Mesendoderm (in vitro differentiated cells): ENCODE results near the gene KLHL11.

Source experiments
- DNase-seq: peaks from one replicate; pipeline ENCODE4 v3.0.0; 2013
- H2AK5ac ChIP-seq: 2 replicates; pipeline ENCODE4 v1.6.1; 2013; ENCODE audit warnings: low read length, inconsistent platforms
- H2BK120ac ChIP-seq: 2 replicates; pipeline ENCODE4 v1.6.1; 2013; ENCODE audit warnings: low read depth, mild to moderate bottlenecking, low read length, moderate library complexity, mixed read lengths
- H2BK15ac ChIP-seq: replicated peaks from 2 replicates; pipeline ENCODE4 v1.6.1; 2013; ENCODE audit warnings: low read depth, mild to moderate bottlenecking, moderate library complexity
- H2BK5ac ChIP-seq: 2 replicates; pipeline ENCODE4 v1.6.1; 2013; ENCODE audit warnings: low read length, inconsistent platforms
- H3K18ac ChIP-seq: 2 replicates; pipeline ENCODE4 v1.6.1; 2013; ENCODE audit warnings: mild to moderate bottlenecking, low read length, mixed read lengths
- H3K23ac ChIP-seq: one replicate; pipeline ENCODE4 v1.6.1; 2013; ENCODE audit warnings: low read length
- H3K27ac ChIP-seq: 2 replicates; pipeline ENCODE4 v1.5.1; 2013; ENCODE audit warnings: low read depth, mild to moderate bottlenecking, inconsistent platforms, low read length, moderate library complexity
- H3K27me3 ChIP-seq: 2 replicates; pipeline ENCODE4 v1.6.1; 2013; ENCODE audit warnings: low read length, control low read depth, mild to moderate bottlenecking, inconsistent platforms; ENCODE audit not compliant: insufficient read depth, poor library complexity
- H3K36me3 ChIP-seq: 2 replicates; pipeline ENCODE4 v1.6.1; 2013; ENCODE audit warnings: low read length, inconsistent platforms; ENCODE audit not compliant: control insufficient read depth, insufficient read depth
- H3K4ac ChIP-seq: one replicate; pipeline ENCODE4 v1.6.1; 2013; ENCODE audit warnings: low read depth, mild to moderate bottlenecking, low read length, moderate library complexity
- H3K4me1 ChIP-seq: 2 replicates; pipeline ENCODE4 v1.6.1; 2013; ENCODE audit warnings: low read depth, low read length, inconsistent platforms; ENCODE audit not compliant: control insufficient read depth
- H3K4me2 ChIP-seq: 2 replicates; pipeline ENCODE4 v1.6.1; 2013; ENCODE audit warnings: low read length
- H3K4me3 ChIP-seq: 2 replicates; pipeline ENCODE4 v1.5.1; 2013; ENCODE audit warnings: mild to moderate bottlenecking, low read length
- H3K56ac ChIP-seq: one replicate; pipeline ENCODE4 v1.6.1; 2013; ENCODE audit warnings: low read length
- H3K79me1 ChIP-seq: 2 replicates; pipeline ENCODE4 v1.6.1; 2013; ENCODE audit warnings: low read length, inconsistent platforms
- H3K79me2 ChIP-seq: 2 replicates; pipeline ENCODE4 v1.6.1; 2013; ENCODE audit warnings: mild to moderate bottlenecking, low read length; ENCODE audit not compliant: control insufficient read depth, insufficient read depth
- H3K9ac ChIP-seq: 2 replicates; pipeline ENCODE4 v1.6.1; 2013; ENCODE audit warnings: low read length, inconsistent platforms
- H4K5ac ChIP-seq: one replicate; pipeline ENCODE4 v1.6.1; 2013; ENCODE audit warnings: low read length
- H4K8ac ChIP-seq: one replicate; pipeline ENCODE4 v1.6.1; 2013; ENCODE audit warnings: low read depth, mild to moderate bottlenecking, control low read depth, low read length, moderate library complexity
- WGBS: extraction: QIAGEN DNeasy Blood & Tissue Kit; methylation state at CpG from one replicate; pipeline ENCODE4 v1.1.7; 2013; ENCODE audit warnings: low lambda C conversion rate, missing lambda C conversion rate; ENCODE audit not compliant: insufficient coverage; ENCODE audit errors: extremely low coverage; 5-methylcytosine and 5-hydroxymethylcytosine counted together

Gene KLHL11

GRCh38 chr17:41910701-41911391 lies 45.6 kb upstream of the KLHL11 start:
- Histone ChIP-seq H4K8ac (no peak overlapping the region), H3K4me3 (no peak overlapping the region), H3K56ac (no peak overlapping the region), H3K27me3 (no peaks in the 10 kb centered on the region), H3K79me1 (peaks cover 55% of the 10 kb centered on the region), H3K4me1 (peaks cover 27% of the 10 kb centered on the region), H3K18ac (no peak overlapping the region), H2BK15ac (no peak overlapping the region), H3K4ac (no peak overlapping the region), H3K27ac (no peak overlapping the region), H4K5ac (no peak overlapping the region), H3K23ac (no peak overlapping the region), H3K79me2 (peaks cover 61% of the 10 kb centered on the region), H2AK5ac (no peak overlapping the region), H2BK5ac (no peak overlapping the region), H3K9ac (no peak overlapping the region), H3K4me2 (no peak overlapping the region), H2BK120ac (no peak overlapping the region), H3K36me3 (peaks cover 53% of the 10 kb centered on the region)
- no peak for DNase-seq
- no CpG with 5 or more reads among the region's 13 CpGs for WGBS

GRCh38 chr17:41909088-41909487 lies 43.9 kb upstream of the KLHL11 start:
- peaks cover 43% of the 10 kb centered on the region for H3K79me2 ChIP-seq
- H4K8ac ChIP-seq = no peak overlapping the region
- H3K4me2 ChIP-seq = no peak overlapping the region
- H3K4me1 ChIP-seq = peaks cover 10% of the 10 kb centered on the region
- WGBS = no CpG with 5 or more reads among the region's 13 CpGs
- H2BK5ac ChIP-seq = no peak overlapping the region
- H3K27ac ChIP-seq = no peak overlapping the region
- DNase-seq = no peak
- no peak overlapping the region for H2BK120ac ChIP-seq
- no peak overlapping the region for H3K56ac ChIP-seq
- H3K9ac ChIP-seq = no peak overlapping the region
- H3K79me1 ChIP-seq = peaks cover 46% of the 10 kb centered on the region
- H3K23ac ChIP-seq = no peak overlapping the region
- H2BK15ac ChIP-seq = no peak overlapping the region
- H4K5ac ChIP-seq = no peak overlapping the region
- H2AK5ac ChIP-seq = no peak overlapping the region
- no peak overlapping the region for H3K4me3 ChIP-seq
- peaks cover 67% of the 10 kb centered on the region for H3K36me3 ChIP-seq
- no peak overlapping the region for H3K4ac ChIP-seq
- no peak overlapping the region for H3K18ac ChIP-seq
- no peaks in the 10 kb centered on the region for H3K27me3 ChIP-seq

DNA sequence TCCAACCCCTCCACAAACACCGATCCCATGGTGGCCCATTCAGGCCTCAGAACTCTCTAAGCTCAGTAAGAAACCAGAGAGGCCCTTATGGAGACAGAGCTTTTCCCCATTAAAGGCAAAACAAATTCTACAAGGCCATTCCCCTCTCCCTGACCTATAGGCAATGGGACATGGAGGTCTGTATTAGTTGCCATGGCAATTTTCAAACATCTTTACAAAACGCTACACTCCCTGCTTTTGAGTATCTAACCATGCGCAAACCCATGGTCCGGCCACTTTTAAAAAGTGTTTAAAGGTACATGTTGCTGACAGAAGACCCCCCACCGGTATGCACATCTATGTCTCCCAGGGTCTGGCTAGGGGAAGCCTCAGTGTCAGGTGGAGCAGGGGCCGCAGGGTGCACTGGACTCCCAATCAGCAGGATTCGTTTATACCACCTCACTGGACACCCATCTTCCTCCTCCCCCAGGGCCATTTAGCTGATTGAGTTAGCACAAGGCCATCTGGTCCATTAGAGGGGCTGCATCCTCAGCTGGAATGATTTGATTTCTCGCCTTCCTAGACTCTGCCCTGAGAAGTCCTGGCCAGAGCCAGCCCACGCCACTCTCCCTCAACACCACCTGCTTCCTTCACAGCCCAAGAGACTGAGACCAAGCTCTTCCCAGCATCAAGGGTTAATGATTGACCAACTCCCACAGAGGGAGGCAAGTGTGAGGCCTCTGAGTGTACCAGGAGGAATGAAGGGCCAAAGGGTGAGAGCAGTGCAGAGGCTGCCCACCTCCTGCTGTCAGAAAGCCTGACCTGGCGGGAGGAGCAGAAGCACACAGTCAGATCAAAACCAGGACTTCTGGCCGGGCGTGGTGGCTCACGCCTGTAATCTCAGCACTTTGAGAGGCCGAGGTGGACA lies 42.7 kb upstream of the KLHL11 start:
- no peak overlapping the region for H2BK5ac ChIP-seq
- peaks cover 31% of the 10 kb centered on the region for H3K79me2 ChIP-seq
- no peaks in the 10 kb centered on the region for H3K27me3 ChIP-seq
- H3K4me3 ChIP-seq = no peak overlapping the region
- no peak overlapping the region for H3K9ac ChIP-seq
- no peak overlapping the region for H3K27ac ChIP-seq
- no CpG with 5 or more reads among the region's 14 CpGs for WGBS
- DNase-seq = no peak
- no peak overlapping the region for H4K5ac ChIP-seq
- H3K56ac ChIP-seq = no peak overlapping the region
- H3K36me3 ChIP-seq = peaks cover 64% of the 10 kb centered on the region
- peaks cover 39% of the 10 kb centered on the region for H3K79me1 ChIP-seq
- H2BK120ac ChIP-seq = no peak overlapping the region
- H3K23ac ChIP-seq = no peak overlapping the region
- no peak overlapping the region for H4K8ac ChIP-seq
- peaks cover 2% of the 10 kb centered on the region for H3K4me1 ChIP-seq
- H3K18ac ChIP-seq = no peak overlapping the region
- no peak overlapping the region for H2AK5ac ChIP-seq
- H3K4me2 ChIP-seq = no peak overlapping the region
- no peak overlapping the region for H3K4ac ChIP-seq
- no peak overlapping the region for H2BK15ac ChIP-seq

DNA sequence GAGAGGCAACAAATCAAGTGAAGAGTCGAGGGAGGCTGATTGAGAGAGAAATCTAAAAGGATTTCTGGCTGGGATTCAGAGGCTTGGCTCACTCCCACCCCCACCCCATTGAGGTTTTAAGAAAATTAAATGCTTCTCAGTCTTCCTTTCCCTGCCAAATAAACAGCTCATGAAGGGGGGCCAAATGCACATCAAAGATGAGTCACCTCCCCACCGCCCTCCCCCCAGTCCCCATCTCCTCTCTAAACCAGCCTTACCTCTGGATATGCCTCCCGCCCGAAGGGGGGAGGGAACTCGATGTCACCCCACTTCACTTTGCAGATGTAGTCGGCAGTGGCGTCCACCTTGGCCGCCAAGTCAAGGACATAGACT lies 41.9 kb upstream of the KLHL11 start:
- Histone ChIP-seq H2BK120ac (no peak overlapping the region), H3K4ac (no peak overlapping the region), H3K56ac (no peak overlapping the region), H3K18ac (no peak overlapping the region), H3K23ac (no peak overlapping the region), H3K27ac (no peak overlapping the region), H3K79me1 (peaks cover 35% of the 10 kb centered on the region), H3K36me3 (peaks cover 57% of the 10 kb centered on the region), H3K4me1 (no peaks in the 10 kb centered on the region), H3K79me2 (peaks cover 24% of the 10 kb centered on the region), H2BK5ac (no peak overlapping the region), H3K4me3 (no peak overlapping the region), H4K5ac (no peak overlapping the region), H3K4me2 (no peak overlapping the region), H3K27me3 (no peaks in the 10 kb centered on the region), H2BK15ac (no peak overlapping the region), H3K9ac (no peak overlapping the region), H2AK5ac (no peak overlapping the region), H4K8ac (no peak overlapping the region)
- WGBS = no CpG with 5 or more reads among the region's 8 CpGs
- DNase-seq = no peak

GRCh38 chr17:41906465-41907184 lies 41.4 kb upstream of the KLHL11 start:
- H3K27ac ChIP-seq = no peak overlapping the region

More at GRCh38 chr17:41906465-41907184, 41.4 kb upstream of the KLHL11 start:
- Histone ChIP-seq H3K23ac (no peak overlapping the region), H2BK120ac (no peak overlapping the region), H3K36me3 (peaks cover 59% of the 10 kb centered on the region), H3K4ac (no peak overlapping the region), H2BK15ac (no peak overlapping the region), H3K9ac (no peak overlapping the region), H3K4me1 (no peaks in the 10 kb centered on the region), H4K5ac (no peak overlapping the region), H4K8ac (no peak overlapping the region), H3K4me3 (no peak overlapping the region), H3K79me2 (peaks cover 22% of the 10 kb centered on the region), H3K56ac (no peak overlapping the region), H3K27me3 (no peaks in the 10 kb centered on the region), H2AK5ac (no peak overlapping the region), H3K79me1 (peaks cover 33% of the 10 kb centered on the region), H2BK5ac (no peak overlapping the region), H3K4me2 (no peak overlapping the region), H3K18ac (no peak overlapping the region)
- no peak for DNase-seq
- no CpG with 5 or more reads among the region's 15 CpGs for WGBS
